Activated naive CD8-positive, alpha-beta T cell treated with anti-CD3 and anti-CD28 coated beads for 36 hours (primary cell): ENCODE data around the gene UNC13D. TPM values are rescaled to one million over a fixed set of nuclear protein-coding genes. Genes with fewer than 3 reads are reported as not detected.

Experiments used
- DNase-seq: peaks from one replicate; pipeline ENCODE4 v3.0.0; 2021
- H3K27ac Mint-ChIP-seq: one replicate; pipeline ENCODE4 v1.8.0; 2022; ENCODE audit warnings: mild to moderate bottlenecking, moderate library complexity, mixed read lengths
- H3K27me3 Mint-ChIP-seq: one replicate; pipeline ENCODE4 v1.8.0; 2022; ENCODE audit warnings: mild to moderate bottlenecking, mixed read lengths
- H3K36me3 Mint-ChIP-seq: one replicate; pipeline ENCODE4 v1.8.0; 2021; ENCODE audit warnings: mild to moderate bottlenecking, mixed read lengths
- H3K4me1 Mint-ChIP-seq: one replicate; pipeline ENCODE4 v1.8.0; 2021; ENCODE audit warnings: mixed read lengths
- H3K4me3 Mint-ChIP-seq: one replicate; pipeline ENCODE4 v1.8.0; 2022; ENCODE audit warnings: mild to moderate bottlenecking, moderate library complexity, mixed read lengths
- H3K9me3 Mint-ChIP-seq: one replicate; pipeline ENCODE4 v1.8.0; 2022; ENCODE audit warnings: mixed read lengths
- total RNA-seq, 2 experiments: library from RNA; stranded (reverse); gene quantifications; one replicate each; pipeline ENCODE4 v1.2.3, GENCODE V29; 2021

UNC13D gene
- total RNA-seq, 2 experiments from 2014 or later, result 145 to 156 TPM

GRCh38 chr17:75824666-75825065 lies 19.5 kb downstream of the UNC13D start:
- Mint-ChIP-seq H3K4me3 (no peak overlapping the region), H3K27me3 (no peaks in the 10 kb centered on the region), H3K9me3 (no peaks in the 10 kb centered on the region), H3K27ac (no peak overlapping the region), H3K4me1 (peaks cover 19% of the 10 kb centered on the region), H3K36me3 (peaks cover 11% of the 10 kb centered on the region)
- DNase-seq, result no peak

DNA sequence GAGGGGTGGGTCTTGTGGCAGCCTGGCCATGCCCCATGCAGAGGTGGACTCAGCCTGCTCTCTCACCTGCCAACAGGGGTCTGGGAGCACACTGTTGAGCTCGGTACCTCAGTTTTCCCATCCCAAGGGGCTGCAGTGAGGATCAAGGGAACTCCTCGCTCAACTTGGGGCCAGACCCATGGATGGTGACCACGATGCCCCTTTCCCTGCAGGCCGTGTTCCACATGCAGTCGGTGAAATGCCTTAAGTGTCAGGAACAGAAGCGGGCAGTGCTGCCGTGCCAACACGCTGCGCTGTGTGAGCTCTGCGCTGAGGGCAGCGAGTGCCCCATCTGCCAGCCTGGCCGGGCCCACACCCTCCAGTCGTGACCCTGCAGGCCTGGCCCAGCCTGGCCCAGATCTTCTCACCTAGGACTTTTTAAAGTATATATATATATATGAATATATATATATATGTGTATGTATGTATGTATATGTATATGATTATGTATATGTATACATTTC lies 20.1 kb downstream of the UNC13D start:
- Mint-ChIP-seq H3K4me1 (peaks cover 19% of the 10 kb centered on the region), H3K4me3 (no peak overlapping the region), H3K27ac (no peak overlapping the region), H3K9me3 (no peaks in the 10 kb centered on the region), H3K36me3 (peaks cover 10% of the 10 kb centered on the region), H3K27me3 (no peaks in the 10 kb centered on the region)
- DNase-seq, result no peak

GRCh38 chr17:75823257-75824041 lies 20.8 kb downstream of the UNC13D start:
- Mint-ChIP-seq H3K27me3 (no peaks in the 10 kb centered on the region), H3K4me3 (no peak overlapping the region), H3K9me3 (no peaks in the 10 kb centered on the region), H3K27ac (no peak overlapping the region), H3K4me1 (peaks cover 19% of the 10 kb centered on the region), H3K36me3 (peaks cover 10% of the 10 kb centered on the region)
- DNase-seq, result no peak

GRCh38 chr17:75822800-75823166 lies 21.4 kb downstream of the UNC13D start:
- Mint-ChIP-seq H3K27me3 (no peaks in the 10 kb centered on the region), H3K9me3 (no peaks in the 10 kb centered on the region), H3K4me1 (peaks cover 14% of the 10 kb centered on the region), H3K36me3 (peaks cover 8% of the 10 kb centered on the region), H3K27ac (no peak overlapping the region), H3K4me3 (no peak overlapping the region)
- no peak for DNase-seq

- no peak overlapping the region for H3K4me3 Mint-ChIP-seq
- peak; percentile 33 for DNase-seq
- H3K36me3 Mint-ChIP-seq, result peaks cover 8% of the 10 kb centered on the region
Measured at GRCh38 chr17:75822119-75822799, 21.9 kb downstream of the UNC13D start.

DNA sequence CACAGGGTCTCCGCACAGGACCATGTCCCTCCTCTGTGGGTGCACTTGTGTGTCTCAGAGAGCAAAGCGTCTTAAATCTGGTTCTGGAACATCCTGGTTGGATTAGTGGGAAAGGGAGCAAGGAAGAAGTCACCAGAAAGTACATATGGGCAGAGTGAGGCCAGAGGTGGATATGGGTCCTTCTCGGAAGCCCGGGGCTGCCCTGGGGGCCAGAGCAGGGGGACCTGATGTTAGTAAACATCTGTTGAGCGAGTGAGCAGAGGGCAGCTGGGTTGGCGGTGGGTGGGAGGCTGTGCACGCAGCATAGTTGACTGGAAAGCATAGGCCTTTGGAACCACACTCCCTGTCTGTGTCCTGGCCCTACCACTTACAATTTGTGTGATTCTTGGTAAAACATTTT lies 22.7 kb downstream of the UNC13D start:
- H3K9me3 Mint-ChIP-seq, result no peaks in the 10 kb centered on the region
- H3K27ac Mint-ChIP-seq, result peak overlapping the region; percentile 82
- peaks cover 14% of the 10 kb centered on the region for H3K4me1 Mint-ChIP-seq
- no peak overlapping the region for H3K4me3 Mint-ChIP-seq
- H3K36me3 Mint-ChIP-seq, result peaks cover 7% of the 10 kb centered on the region
- no peaks in the 10 kb centered on the region for H3K27me3 Mint-ChIP-seq
- DNase-seq, result no peak

More at GRCh38 chr17:75822119-75822799, 21.9 kb downstream of the UNC13D start:
- Mint-ChIP-seq H3K27ac (peak overlapping the region; percentile 82), H3K27me3 (no peaks in the 10 kb centered on the region), H3K9me3 (no peaks in the 10 kb centered on the region), H3K4me1 (peaks cover 14% of the 10 kb centered on the region)

GRCh38 chr17:75820094-75821080 lies 23.8 kb downstream of the UNC13D start:
- H3K27ac Mint-ChIP-seq, result no peak overlapping the region
- no peak for DNase-seq
- no peak overlapping the region for H3K4me3 Mint-ChIP-seq
- no peaks in the 10 kb centered on the region for H3K9me3 Mint-ChIP-seq
- no peaks in the 10 kb centered on the region for H3K27me3 Mint-ChIP-seq
- H3K4me1 Mint-ChIP-seq, result peaks cover 14% of the 10 kb centered on the region
- peaks cover 8% of the 10 kb centered on the region for H3K36me3 Mint-ChIP-seq

DNA sequence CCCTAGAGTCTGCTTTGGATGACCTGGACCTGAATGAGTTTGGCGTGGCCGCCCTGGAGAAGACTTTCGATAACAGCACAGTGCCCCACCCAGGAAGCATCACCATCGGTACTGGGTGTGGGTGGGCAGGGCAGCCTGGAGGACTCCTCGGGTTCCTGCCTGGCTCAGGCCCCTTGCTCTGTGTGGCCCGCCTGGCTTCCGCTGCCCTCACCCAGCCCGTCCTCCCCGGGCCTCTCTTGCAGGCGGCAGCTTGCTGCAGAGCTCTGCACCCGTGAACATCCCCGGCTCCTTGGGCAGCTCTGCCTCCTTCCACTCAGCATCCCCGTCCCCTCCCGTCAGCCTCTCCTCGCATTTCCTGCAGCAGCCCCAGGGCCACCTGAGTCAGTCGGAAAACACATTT lies 24.5 kb downstream of the UNC13D start:
- DNase-seq, result no peak
- no peak overlapping the region for H3K27ac Mint-ChIP-seq
- H3K36me3 Mint-ChIP-seq, result peaks cover 6% of the 10 kb centered on the region
- peaks cover 14% of the 10 kb centered on the region for H3K4me1 Mint-ChIP-seq
- H3K9me3 Mint-ChIP-seq, result no peaks in the 10 kb centered on the region
- no peaks in the 10 kb centered on the region for H3K27me3 Mint-ChIP-seq
- H3K4me3 Mint-ChIP-seq, result no peak overlapping the region

- H3K27ac Mint-ChIP-seq, result no peak overlapping the region
- H3K4me3 Mint-ChIP-seq, result no peak overlapping the region
- no peaks in the 10 kb centered on the region for H3K27me3 Mint-ChIP-seq
- H3K36me3 Mint-ChIP-seq, result peaks cover 6% of the 10 kb centered on the region
- no peaks in the 10 kb centered on the region for H3K9me3 Mint-ChIP-seq
- H3K4me1 Mint-ChIP-seq, result peaks cover 14% of the 10 kb centered on the region
- DNase-seq, result no peak
Measured at GRCh38 chr17:75819116-75819515, 25.1 kb downstream of the UNC13D start.

GRCh38 chr17:75818326-75818885 lies 25.8 kb downstream of the UNC13D start:
- no peaks in the 10 kb centered on the region for H3K27me3 Mint-ChIP-seq
- no peak overlapping the region for H3K27ac Mint-ChIP-seq
- no peaks in the 10 kb centered on the region for H3K9me3 Mint-ChIP-seq
- H3K36me3 Mint-ChIP-seq, result peaks cover 6% of the 10 kb centered on the region
- peaks cover 14% of the 10 kb centered on the region for H3K4me1 Mint-ChIP-seq
- no peak overlapping the region for H3K4me3 Mint-ChIP-seq
- DNase-seq, result no peak

DNA sequence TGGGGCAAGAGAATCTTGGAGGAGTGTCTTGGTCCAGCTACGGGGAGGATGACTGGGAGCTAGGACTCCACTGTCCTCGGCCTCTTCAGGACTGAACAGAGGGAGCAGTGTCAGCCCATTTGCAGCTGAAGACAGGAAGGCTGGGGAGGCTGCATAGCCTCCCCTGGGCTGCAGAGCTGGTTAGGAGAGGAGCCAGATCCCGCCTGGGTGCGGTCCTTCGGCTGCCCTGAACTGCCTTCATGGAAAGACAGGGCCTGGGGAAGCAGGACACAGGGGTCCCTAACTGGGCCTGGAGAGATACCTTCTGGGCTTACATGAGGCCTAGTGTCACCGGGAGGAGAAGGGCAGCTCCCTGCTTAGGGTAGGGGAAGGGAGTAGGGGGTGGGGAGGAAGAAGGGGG lies 26.6 kb downstream of the UNC13D start:
- DNase-seq, result no peak
- H3K27me3 Mint-ChIP-seq, result no peaks in the 10 kb centered on the region
- H3K36me3 Mint-ChIP-seq, result peaks cover 8% of the 10 kb centered on the region
- H3K27ac Mint-ChIP-seq, result no peak overlapping the region
- no peak overlapping the region for H3K4me3 Mint-ChIP-seq
- H3K4me1 Mint-ChIP-seq, result peaks cover 12% of the 10 kb centered on the region
- H3K9me3 Mint-ChIP-seq, result no peaks in the 10 kb centered on the region

- Mint-ChIP-seq H3K9me3 (no peaks in the 10 kb centered on the region), H3K27ac (no peak overlapping the region), H3K4me1 (peaks cover 4% of the 10 kb centered on the region), H3K4me3 (no peak overlapping the region), H3K36me3 (peaks cover 8% of the 10 kb centered on the region), H3K27me3 (no peaks in the 10 kb centered on the region)
- no peak for DNase-seq
Measured at GRCh38 chr17:75816693-75817092, 27.5 kb downstream of the UNC13D start.

GRCh38 chr17:75815399-75815798 lies 28.8 kb downstream of the UNC13D start:
- Mint-ChIP-seq H3K27me3 (no peaks in the 10 kb centered on the region), H3K4me1 (no peaks in the 10 kb centered on the region), H3K27ac (no peak overlapping the region), H3K9me3 (no peaks in the 10 kb centered on the region), H3K4me3 (no peak overlapping the region), H3K36me3 (peaks cover 5% of the 10 kb centered on the region)
- no peak for DNase-seq

GRCh38 chr17:75814900-75815373 lies 29.3 kb downstream of the UNC13D start:
- peaks cover 5% of the 10 kb centered on the region for H3K36me3 Mint-ChIP-seq
- no peak for DNase-seq
- H3K27ac Mint-ChIP-seq, result no peak overlapping the region

More at GRCh38 chr17:75814900-75815373, 29.3 kb downstream of the UNC13D start:
- Mint-ChIP-seq H3K27me3 (no peaks in the 10 kb centered on the region), H3K4me1 (no peaks in the 10 kb centered on the region), H3K4me3 (no peak overlapping the region), H3K9me3 (no peaks in the 10 kb centered on the region)
